MCF 10A (cell line): ENCODE data around the gene TNC. TPM values are rescaled to one million over a fixed set of nuclear protein-coding genes. Genes with fewer than 3 reads are reported as not detected.

Experiments used
- BruUV-seq: library from RNA; stranded (reverse); fragments of 400-500 nt; replicated peaks from 2 replicates; lab custom pipeline; 2021; lab: Mats Ljungman, UMichigan
- CTCF ChIA-PET: fragments of 300-600 bp; sonication (Branson Sonifier 250); formaldehyde crosslinking; extraction: SDS; loops from one replicate; lab custom pipeline; 2021; ENCODE audit warnings: antibody characterized with exemption, inconsistent platforms; lab: Yijun Ruan, JAX
- POLR2A ChIA-PET: fragments of 300-600, 350-650 bp; sonication (Branson Sonifier 250); formaldehyde crosslinking; extraction: SDS; loops from one replicate; lab custom pipeline; 2020; ENCODE audit warnings: antibody characterized with exemption, inconsistent platforms; lab: Yijun Ruan, JAX
- DNase-seq: peaks from one replicate; pipeline ENCODE4 v3.0.0-alpha.2; 2018; ENCODE audit not compliant: unreplicated experiment
- H3K27ac Mint-ChIP-seq: one replicate; pipeline ENCODE4 v1.8.0; 2022; ENCODE audit warnings: mild to moderate bottlenecking, low read depth, mixed read lengths; ENCODE audit not compliant: unreplicated experiment
- H3K27me3 Mint-ChIP-seq: one replicate; pipeline ENCODE4 v1.8.0; 2022; ENCODE audit warnings: mixed read lengths; ENCODE audit not compliant: insufficient read depth, unreplicated experiment
- H3K36me3 Mint-ChIP-seq: one replicate; pipeline ENCODE4 v1.8.0; 2022; ENCODE audit warnings: mild to moderate bottlenecking, moderate library complexity, mixed read lengths; ENCODE audit not compliant: insufficient read depth, unreplicated experiment
- H3K4me1 Mint-ChIP-seq: one replicate; pipeline ENCODE4 v1.8.0; 2022; ENCODE audit warnings: mixed read lengths; ENCODE audit not compliant: insufficient read depth, unreplicated experiment
- H3K4me3 Mint-ChIP-seq: one replicate; pipeline ENCODE4 v1.8.0; 2022; ENCODE audit warnings: mild to moderate bottlenecking, moderate library complexity, mixed read lengths; ENCODE audit not compliant: unreplicated experiment
- H3K9me3 Mint-ChIP-seq: one replicate; pipeline ENCODE4 v1.8.0; 2022; ENCODE audit warnings: mixed read lengths; ENCODE audit not compliant: unreplicated experiment
- intact Hi-C: fragments of 100-400 bp; cut with micrococcal nuclease; formaldehyde crosslinking; loops from 2 replicates; pipeline ENCODE4 v1.14.1; 2022
- total RNA-seq: library from RNA; stranded (reverse); gene quantifications from 2 replicates; pipeline ENCODE4 v1.2.3, GENCODE V29; 2022
- TF ChIP-seq, protein P1 (sequence below): fragments of 200-600 bp; IDR thresholded peaks from one replicate; pipeline ENCODE4 v1.8.0; 2022; ENCODE audit warnings: antibody characterized with exemption, mild to moderate bottlenecking; ENCODE audit not compliant: unreplicated experiment

Gene TNC
- total RNA-seq, 1 experiment from 2014 or later: 49.8 TPM

DNA sequence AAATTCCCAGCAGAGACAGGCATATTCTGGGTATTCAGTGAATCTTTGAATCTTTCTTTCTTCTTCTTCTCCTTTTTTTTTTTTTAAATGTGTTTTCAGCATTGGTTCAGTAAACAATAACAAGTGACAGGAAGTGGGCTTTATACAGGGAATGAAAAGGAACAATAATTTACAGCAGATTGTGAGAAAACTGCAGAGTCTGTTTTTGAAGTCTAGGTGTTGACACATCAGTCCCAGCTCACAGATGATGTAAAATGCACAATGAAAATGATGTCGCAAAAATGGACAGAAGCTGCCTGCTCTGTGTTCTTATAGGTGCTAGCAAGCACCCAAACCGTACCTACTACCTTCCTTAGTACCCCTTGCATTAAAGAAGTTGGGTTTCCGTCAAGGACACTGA, 38.8 kb downstream of the TNC start:
- peaks cover 10% of the 10 kb centered on the region for H3K36me3 Mint-ChIP-seq

DNA sequence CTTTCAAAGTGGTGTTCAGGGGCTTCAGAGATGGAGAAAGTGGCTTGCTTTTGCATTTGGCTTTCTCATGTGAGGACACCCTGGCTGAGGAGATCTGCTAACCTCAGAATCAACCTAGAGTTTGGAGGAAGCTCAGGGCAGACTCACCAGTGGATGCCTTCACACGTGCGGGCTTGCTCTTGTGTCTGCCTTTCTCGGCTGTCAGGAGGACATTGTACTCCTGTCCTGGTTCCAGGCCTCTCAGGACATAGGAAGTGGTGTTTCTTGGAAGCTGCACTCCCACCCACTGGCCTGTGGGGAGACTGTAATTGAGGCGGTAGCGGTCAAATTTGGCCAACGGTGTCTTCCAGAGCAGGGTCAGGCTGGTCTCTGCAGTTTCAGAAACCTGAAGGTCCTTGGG, 44.5 kb downstream of the TNC start:
- Mint-ChIP-seq H3K27ac (no peak overlapping the region), H3K4me1 (no peaks in the 10 kb centered on the region), H3K4me3 (no peak overlapping the region), H3K36me3 (peaks cover 11% of the 10 kb centered on the region), H3K9me3 (no peaks in the 10 kb centered on the region), H3K27me3 (no peaks in the 10 kb centered on the region)
- TF ChIP-seq, protein P1, sequence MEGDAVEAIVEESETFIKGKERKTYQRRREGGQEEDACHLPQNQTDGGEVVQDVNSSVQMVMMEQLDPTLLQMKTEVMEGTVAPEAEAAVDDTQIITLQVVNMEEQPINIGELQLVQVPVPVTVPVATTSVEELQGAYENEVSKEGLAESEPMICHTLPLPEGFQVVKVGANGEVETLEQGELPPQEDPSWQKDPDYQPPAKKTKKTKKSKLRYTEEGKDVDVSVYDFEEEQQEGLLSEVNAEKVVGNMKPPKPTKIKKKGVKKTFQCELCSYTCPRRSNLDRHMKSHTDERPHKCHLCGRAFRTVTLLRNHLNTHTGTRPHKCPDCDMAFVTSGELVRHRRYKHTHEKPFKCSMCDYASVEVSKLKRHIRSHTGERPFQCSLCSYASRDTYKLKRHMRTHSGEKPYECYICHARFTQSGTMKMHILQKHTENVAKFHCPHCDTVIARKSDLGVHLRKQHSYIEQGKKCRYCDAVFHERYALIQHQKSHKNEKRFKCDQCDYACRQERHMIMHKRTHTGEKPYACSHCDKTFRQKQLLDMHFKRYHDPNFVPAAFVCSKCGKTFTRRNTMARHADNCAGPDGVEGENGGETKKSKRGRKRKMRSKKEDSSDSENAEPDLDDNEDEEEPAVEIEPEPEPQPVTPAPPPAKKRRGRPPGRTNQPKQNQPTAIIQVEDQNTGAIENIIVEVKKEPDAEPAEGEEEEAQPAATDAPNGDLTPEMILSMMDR: no peak
- intact Hi-C loops: no loop called here
- BruUV-seq: no TSS peak
- CTCF ChIA-PET: no interaction called here
- POLR2A ChIA-PET: no interaction called here
- DNase-seq: no peak

More for the DNA sequence above, 38.8 kb downstream of the TNC start:
- DNase-seq: no peak
- no TSS peak for BruUV-seq
- Mint-ChIP-seq H3K27ac (no peak overlapping the region), H3K9me3 (no peaks in the 10 kb centered on the region), H3K27me3 (no peaks in the 10 kb centered on the region), H3K4me3 (no peak overlapping the region), H3K4me1 (no peaks in the 10 kb centered on the region)
- TF ChIP-seq, protein P1: no peak
- intact Hi-C loops: no loop called here
- ChIA-PET POLR2A (no interaction called here), CTCF (no interaction called here)

DNA sequence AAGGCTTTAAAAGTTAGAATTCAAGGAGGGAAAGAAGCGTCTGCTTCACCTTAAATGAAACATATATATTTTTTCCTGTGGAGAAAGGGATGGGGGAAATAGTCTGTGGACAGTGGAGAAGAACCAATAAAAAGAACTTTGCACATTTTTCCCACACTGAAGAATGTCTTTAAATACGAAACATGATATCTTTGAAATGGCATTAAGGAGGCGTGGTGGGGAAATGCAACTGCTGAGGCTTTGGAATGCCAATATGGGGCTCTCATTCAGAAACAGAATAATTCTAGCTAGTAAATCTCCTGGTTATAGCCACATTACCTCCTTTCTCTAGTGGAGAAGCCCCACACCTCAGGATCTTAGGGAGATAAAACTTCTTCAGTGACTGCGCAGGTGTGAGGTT, 46.8 kb downstream of the TNC start:
- Mint-ChIP-seq H3K4me1 (no peaks in the 10 kb centered on the region), H3K36me3 (peaks cover 11% of the 10 kb centered on the region), H3K27me3 (no peaks in the 10 kb centered on the region), H3K27ac (peak overlapping the region; percentile 10), H3K9me3 (no peaks in the 10 kb centered on the region), H3K4me3 (no peak overlapping the region)
- no peak for DNase-seq
- intact Hi-C loops: no loop called here
- POLR2A ChIA-PET: no interaction called here
- CTCF ChIA-PET: no interaction called here
- no TSS peak for BruUV-seq
- TF ChIP-seq, protein P1: no peak

DNA sequence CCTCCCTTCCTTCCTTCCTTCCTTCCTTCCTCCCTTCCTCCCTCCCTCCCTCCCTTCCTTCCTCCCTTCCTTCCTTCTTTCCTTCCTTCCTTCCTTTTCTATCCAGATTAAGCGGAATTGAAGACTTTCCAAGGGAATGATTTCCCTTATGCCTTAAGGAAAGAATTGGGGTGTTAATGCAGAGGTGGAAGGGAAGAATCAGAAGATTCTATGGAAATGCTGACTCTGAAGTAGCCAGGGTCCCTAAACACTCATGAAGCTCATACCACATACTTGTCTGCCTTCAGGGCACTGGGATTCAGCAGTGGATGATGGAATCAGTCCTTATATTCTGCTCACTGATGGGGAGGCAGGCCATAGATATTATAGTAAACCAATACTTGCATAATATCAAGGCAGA, 48.2 kb downstream of the TNC start:
- POLR2A ChIA-PET: no interaction called here
- TF ChIP-seq, protein P1: no peak
- H3K9me3 Mint-ChIP-seq: no peaks in the 10 kb centered on the region
- no peak overlapping the region for H3K4me3 Mint-ChIP-seq
- DNase-seq: no peak
- no peak overlapping the region for H3K27ac Mint-ChIP-seq
- no peaks in the 10 kb centered on the region for H3K4me1 Mint-ChIP-seq
- intact Hi-C loops: no loop called here
- H3K36me3 Mint-ChIP-seq: peaks cover 6% of the 10 kb centered on the region
- no TSS peak for BruUV-seq
- CTCF ChIA-PET: no interaction called here
- no peaks in the 10 kb centered on the region for H3K27me3 Mint-ChIP-seq
